Pulmonary artery endothelial cell (primary cell): Measurements from ENCODE around the gene LUZP2. TPM values are rescaled to one million over a fixed set of nuclear protein-coding genes. Genes with fewer than 3 reads are reported as not detected.

Experiments used
- DNase-seq: peaks from one replicate; pipeline ENCODE4 v3.0.0-alpha.2; 2011; ENCODE audit warnings: low read depth, low spot score
- total RNA-seq: library from RNA; depleted of rRNA; stranded (reverse); fragments of >200 nt; gene quantifications from 2 replicates; pipeline ENCODE4 v1.2.3, GENCODE V29; 2014

The LUZP2 gene
- total RNA-seq, 1 donor from 2014 or later = not detected

DNA sequence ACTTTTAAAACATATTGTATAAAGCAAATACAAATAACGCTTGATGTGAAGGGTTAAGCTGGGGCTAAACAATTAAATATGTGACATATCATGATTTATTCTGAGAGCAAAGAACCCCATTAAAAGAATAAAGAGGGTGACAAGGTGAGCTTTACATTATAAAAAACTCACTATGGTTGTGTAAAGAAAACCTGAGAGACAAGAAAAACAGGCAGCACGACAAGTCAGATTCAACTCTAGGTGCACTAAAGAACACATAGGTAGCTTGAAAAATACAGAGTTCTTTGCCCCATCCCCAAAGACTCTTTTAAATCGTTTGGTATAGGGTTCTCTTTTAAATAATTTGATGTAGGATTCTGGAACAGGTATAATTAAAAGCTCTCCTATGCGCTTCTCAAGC lies 63.5 kb downstream of the LUZP2 start:
- no peak for DNase-seq

DNA sequence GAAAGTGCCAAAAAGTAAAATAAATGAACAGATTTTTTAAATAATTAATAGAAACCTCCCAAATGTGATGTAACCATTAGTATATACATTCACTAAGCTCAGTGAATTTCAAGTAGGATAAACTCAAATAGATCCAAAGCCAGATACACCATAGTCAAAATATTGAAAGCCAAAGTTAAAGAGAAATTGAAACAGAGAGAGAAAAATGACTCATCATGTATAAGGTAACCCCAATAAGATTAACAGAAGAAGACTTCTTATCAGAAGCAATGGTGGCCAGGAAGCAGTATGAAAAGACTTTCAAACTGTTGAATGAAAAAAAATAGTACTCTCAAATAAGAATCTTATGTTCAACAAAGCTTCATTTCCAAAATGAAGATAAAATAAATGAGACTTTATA lies 70.5 kb downstream of the LUZP2 start:
- DNase-seq = no peak

DNA sequence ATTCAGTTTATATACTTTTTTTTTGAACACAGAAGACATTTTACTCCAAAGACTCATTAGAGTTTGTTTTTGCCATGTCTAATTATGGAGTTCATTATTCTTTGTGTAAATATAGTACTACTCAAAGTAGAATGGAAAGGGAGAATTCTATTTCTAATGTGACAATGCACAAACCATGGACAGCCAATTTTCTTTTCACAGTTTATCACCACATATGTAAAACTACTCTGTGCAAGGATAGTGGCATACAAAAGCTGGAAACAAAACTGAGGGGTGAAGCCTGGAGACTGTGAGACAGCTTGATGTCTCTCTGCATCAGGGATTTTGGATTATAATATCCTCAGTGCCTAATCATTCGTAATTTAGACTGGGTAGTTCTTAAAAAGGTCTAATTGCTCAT lies 75.5 kb downstream of the LUZP2 start:
- no peak for DNase-seq

DNA sequence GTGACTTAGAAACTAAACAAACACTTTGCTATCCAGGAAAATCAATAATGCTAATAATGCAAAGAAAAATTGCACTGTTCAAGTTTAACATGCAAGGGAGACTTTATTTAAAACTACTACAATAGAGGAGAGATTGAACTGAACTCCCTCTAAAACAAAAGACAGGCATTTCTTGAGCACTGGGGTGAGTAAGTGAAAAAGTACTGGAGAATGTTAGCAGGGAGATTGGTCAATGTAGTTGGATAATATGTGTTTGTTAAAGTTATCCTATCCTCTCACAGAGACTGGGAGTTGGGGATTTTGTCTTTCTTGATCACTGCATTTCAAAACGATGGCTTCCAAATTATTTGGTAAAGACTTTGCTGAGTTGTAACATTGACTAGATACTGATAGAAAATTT lies 77.6 kb downstream of the LUZP2 start:
- no peak for DNase-seq

DNA sequence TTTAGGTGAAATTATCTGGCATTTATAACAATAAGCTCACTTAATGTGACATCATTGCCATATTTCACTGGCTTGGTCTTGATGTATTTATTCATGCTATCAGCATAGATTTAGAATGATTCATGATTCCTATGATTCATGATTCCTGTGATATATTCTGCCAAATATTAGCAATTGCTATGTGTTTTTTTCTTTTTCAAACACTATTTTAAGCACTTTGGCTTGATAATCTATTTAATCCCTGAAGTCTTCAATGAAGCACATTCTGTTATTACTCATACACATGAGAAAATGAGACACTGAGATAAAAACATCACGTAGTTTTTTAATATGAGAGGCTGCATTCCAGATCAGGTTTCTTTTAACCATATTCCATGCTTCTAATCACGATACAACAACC lies 78.5 kb downstream of the LUZP2 start:
- DNase-seq = peak; percentile 37

DNA sequence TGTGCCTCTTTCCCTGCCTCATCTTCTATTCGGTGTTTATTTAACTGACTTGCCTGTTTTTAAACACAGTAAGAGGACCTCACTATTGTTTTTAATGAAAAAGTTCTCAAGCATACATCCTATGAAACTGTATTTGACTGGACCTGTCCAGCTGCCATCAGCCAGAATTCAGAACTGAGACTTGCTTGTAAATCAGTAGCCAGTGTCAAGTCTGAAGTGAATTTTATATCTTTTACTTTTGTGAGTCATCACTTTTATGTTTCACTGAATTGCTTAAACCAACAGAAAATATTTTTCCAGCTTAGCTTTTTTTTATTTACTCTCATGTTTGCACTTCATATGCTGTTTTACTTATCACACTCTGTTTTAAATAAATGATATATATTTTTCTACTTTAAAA lies 88.3 kb downstream of the LUZP2 start:
- DNase-seq = no peak

DNA sequence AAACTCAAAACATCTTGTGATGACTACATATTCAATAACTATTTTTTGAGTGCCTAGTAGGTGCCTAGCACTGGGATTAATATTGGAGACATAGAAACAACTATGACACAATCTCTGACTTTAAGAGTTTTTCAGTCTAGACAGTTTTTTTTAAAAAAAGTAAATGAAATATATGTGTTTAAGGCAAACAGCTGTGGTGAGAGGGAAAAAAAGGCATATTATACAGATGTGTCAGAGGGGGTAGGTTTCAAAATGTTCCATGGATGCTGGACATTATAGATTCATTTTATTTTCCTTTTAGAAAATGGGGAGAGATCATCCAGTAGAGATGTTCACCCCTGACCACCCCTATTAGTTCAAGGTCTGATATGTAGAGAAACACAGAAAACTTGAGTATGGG lies 90.8 kb downstream of the LUZP2 start:
- DNase-seq = no peak

DNA sequence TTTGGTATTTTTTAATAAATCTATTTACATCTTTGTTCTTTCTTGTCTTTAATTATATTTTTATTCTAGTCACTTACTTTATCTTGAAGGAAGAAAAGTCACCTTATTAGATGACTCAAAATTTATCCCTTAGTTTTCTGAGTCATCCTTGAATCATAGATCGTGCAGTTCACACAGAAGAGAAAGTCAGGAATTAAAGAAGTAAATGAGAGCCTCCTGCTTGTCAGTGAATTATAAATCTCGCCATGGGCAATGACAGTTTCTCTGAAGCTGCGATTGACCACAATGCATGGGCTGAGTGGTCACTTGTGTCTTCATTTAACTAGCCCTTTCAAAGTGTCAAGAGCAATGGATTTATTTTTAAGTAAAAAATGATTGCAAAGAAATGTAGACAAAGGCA lies 91.2 kb downstream of the LUZP2 start:
- no peak for DNase-seq

DNA sequence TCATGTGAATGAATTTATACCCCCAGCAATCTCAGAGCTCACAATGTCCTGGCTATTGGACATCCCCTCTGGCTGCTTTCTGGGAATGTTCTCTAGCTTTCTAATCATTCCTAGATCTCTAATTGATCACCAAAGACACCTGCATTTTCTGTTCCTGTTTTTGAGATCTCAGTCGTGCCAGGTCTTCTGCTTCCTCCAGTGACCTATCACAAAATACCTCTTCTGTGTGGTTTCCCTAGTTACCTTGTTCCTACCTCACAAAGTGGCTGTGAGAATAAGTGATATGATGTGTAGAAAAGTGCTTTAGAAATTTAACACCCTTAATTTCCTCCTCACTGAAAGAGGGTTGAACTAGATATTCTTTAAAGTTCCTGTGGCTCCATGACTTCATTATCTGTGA lies 92.2 kb downstream of the LUZP2 start:
- DNase-seq = no peak

DNA sequence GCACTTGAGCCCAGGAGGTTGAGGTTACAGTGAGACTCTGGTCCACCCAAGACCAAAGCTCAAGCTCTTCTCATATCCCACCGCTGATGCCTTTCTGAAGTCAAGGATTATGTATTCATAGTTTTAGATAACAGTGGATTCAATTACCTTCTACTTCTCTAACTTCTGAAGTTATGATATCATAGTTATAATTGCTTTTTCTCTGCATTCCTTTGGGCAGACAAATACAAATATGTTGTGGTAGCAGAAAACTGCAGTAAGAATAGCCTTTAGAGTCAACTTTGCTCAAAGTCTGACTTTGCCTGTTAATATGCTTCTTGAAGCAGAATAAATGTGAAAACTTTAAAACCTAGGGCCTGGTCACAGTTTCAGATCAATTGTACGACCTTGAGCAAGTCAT lies 94.4 kb downstream of the LUZP2 start:
- DNase-seq = no peak

DNA sequence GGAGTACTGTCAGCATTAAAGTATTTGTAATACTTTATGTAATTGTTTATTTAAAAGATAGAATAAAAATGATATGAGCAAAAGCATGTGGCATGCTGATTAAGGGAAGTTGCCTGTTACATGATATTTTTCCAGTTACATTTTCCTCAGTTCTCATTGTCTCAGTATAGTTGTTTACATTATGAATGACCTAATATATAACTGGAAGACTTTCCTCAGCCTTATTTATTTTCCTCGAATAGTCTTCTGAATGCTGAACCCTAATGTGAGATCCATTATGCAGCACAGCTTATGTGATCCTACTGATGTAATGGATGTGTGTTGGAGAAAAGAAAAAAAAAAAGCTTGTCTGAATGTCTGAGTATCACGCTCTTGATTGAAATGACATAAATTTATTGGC lies 95.5 kb downstream of the LUZP2 start:
- no peak for DNase-seq

DNA sequence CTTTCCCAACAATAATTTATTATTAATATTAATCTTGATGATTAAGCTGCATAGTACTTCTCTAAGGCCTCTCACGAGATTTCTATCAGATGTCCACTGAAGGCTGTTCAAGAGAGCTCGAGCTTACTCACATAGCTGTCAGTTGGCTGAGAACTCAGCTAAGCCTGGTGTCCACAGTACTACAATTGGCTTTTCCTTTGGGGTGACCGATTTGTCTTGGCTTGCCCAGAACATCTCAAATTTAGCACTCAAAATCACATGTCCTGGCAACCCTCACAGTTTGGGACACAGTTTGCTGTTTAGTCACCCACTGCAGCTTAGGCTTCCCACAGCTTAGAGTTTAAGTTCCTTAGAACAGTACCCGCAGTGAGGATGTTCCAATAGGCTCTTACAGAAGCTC lies 96.5 kb downstream of the LUZP2 start:
- DNase-seq = no peak

DNA sequence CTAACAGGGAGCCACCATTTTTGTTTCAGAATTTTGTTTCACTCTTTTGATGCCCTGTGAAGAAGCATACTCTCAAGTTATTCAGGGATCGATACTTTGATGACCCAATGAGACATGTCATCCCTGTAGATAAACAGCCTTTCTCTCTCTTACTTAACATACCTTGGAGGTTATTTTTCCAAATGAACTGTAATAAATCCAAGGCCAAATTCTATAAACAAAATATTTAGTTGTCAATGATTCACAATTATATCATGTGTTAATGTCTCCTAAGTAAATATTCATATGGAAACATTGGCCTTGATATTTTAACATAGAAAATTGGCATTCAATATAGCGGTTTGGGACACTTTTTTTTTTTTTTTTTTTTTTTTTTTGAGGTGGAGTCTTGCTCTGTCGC lies 97.5 kb downstream of the LUZP2 start:
- DNase-seq = no peak

DNA sequence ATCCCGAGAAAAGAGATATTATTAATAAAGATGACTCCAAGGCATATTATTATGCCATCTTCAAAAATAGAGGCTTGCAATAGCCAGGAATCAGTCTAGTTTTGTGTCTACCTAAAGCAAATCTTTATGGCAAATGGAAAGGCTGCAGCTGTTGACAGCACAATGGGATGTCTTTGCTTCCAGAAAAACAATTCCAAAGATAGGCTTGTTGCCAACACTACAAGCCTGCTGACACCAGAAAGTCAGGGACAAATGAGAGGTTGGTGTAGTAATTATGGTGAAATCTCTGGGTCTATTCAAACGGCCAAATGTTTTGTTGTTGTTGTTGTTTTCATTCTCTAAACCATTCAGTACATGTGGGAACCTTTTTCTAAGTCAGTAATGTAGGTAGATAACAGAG lies 101.8 kb downstream of the LUZP2 start:
- DNase-seq = no peak

DNA sequence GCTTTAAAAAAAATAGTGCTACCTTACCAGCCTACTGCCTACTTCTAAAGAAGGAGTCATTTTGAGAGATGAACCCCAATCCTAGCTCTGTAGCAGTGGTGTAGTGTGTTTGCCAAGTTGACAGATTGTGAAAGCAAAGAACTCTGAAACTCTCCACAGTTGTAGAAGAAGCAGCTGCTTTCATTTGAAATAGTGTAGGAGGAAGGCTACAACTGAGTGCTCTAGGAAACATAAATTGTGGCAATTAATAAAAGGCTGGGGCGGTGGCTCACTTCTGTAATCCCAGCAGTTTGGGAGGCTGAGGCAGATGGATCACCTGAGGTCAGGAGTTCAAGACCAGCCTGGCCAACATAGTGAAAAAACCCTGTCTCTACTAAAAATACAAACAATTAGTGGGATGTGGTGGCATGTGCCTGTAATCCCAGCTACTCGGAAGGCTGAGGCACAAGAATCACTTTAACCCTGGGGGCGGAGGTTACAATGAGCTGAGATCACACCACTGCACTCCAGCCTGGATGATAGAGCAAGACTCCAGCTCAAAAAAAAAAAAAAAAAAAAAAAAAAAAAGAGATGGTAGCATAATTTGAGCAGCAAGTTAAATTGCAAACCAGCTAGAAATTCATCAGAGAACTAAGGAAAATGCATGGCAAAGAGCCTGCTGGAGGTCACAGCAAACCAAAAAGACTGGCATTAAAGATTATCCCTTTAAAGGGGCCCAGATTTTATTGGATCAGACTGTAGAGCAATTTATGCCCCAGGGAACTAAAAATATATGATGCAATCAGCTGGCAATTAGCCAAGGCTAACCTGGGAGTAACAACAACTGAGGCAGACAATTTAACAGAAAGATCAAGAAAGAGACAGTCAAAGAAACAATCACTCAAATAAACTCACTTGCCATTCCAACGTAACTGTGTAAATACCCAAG lies 112.6 kb downstream of the LUZP2 start:
- DNase-seq = no peak

DNA sequence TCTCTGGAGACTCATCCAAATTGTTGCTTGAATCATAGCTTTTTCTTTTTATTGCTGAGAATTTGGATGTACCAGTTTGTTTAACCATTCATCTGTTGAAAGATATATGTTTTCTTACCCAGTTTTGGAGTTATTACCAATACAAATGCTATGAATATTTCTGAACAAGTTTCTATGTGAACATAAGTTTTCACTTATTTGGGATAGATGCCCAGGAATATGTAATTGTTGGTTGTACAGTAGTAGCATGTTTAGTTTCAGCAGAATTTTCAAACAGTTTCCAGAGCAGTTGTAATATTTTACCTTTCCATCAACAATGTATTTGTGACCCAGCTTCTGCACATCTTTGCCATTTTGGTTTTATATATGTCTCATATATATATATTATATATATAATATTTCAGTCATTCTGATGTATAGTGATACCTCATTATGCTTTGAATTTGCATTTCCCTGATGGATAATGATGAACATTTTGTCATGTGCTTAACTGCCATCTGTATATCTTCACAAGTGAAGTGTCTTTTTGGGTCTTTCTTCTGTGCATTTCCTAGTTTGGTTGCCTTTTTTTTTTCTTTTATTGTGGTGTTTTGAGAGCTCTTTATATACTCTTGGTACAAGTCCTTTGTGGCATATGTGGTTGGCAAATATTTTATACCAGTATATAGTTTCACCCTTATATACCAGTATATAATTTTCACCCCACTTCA lies 118.8 kb downstream of the LUZP2 start:
- no peak for DNase-seq

DNA sequence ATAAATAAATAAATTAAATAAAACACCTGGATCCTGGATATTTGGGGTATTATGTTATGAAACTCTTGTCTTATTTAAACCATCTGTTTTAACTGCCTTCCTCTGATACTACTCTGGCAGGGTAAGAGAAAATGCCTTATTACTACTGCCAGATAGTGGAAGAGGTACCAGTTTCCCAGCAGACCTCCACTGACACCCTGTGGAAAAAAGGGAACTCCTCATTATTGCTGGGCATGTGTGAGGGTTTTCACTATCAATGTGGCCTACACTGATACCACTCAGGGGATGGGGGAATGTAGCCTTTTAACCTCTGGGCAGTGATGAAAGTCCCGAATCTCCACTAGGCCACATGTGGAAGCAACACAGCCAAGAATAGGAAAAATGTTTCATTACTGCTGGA lies 121.0 kb downstream of the LUZP2 start:
- no peak for DNase-seq

DNA sequence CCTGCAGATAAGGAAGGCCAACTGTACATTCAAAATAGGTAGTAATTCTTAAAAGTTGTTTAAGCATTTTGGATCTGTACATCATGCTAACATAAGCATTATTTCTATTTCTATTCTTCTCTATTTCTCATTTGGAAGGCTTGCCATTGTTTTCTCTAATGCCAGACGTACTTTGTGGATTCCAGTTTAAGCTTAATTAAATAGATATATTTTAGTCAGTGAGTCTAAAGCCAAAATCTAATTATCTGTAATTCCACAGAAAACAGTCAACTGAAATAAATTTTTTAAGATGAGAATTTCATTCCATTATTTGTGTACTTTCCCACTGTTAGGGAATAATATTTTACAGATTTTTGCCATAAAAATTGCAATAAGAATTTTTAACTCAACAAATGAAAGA lies 123.0 kb downstream of the LUZP2 start:
- no peak for DNase-seq

DNA sequence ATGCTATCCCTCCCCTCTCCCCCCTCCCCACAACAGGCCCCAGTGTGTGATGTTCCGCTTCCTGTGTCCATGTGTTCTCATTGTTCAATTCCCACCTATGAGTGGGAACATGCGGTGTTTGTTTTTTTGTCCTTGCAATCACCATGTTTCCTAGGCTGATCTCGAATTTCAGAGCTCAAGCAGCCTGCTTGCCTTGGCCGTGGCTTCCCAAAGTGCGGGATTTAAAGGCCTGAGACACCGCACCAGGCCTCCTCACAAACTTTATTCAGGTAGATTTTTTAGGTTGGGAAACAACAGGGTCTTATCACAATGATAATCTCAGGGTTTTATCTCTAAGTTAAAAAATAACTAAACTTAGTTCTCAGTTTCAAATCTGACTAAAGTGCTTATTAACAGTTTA lies 125.4 kb downstream of the LUZP2 start:
- no peak for DNase-seq

DNA sequence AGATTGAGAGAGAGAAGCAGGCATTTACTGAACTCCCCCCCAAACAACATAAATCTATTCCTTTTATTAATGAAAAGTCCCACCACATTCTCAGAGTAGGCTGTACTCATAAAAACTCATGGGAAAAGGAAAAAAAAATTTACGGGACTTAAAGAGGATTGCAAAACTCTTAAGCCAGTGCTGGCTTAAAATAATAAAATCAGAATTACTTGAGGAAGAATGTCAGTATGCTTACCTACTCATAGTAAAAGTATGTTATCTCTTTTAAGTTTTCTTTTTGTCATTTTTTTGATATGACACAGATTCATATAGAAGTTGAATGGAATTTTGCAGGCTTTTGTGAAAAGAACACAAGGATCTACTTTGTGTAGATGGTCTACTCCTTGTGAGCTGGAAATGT lies 126.3 kb downstream of the LUZP2 start:
- DNase-seq = no peak

DNA sequence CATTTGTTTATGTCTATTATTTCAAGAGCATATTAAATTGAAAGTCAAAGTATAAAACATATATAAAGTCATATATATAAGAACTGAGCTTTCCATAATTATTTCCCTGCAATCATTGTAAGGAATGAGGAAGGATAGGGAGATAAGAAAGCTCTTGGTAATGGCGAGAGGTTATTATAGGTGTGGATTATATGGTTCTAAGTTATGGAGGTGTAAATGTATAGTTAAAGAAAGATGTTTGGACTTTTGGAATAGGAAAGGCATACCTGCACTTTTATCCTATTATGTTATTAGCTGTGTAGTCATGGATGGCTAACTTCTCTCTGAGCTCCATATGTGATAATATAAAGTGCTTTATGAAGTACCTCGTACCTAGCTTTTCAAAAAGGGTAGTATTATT lies 127.6 kb downstream of the LUZP2 start:
- no peak for DNase-seq

DNA sequence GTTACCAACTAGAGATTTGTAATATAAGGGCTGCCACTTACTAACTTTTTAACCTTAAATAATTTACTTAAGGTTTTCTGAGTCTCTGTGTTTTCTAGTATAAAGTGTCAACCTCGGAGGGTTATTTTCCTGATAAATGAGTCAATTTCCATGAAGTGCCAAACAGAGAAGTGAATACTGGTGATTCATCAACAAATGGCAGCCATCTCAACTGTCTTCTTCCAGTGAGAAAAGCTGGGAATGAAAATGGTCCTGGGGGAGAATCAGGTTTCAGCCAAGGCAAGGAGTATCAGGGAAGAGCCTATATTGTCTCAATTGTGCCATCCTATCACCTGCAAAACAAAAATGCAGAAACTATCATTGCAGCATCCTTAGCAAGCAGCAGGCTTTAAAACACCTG lies 129.1 kb downstream of the LUZP2 start:
- no peak for DNase-seq

DNA sequence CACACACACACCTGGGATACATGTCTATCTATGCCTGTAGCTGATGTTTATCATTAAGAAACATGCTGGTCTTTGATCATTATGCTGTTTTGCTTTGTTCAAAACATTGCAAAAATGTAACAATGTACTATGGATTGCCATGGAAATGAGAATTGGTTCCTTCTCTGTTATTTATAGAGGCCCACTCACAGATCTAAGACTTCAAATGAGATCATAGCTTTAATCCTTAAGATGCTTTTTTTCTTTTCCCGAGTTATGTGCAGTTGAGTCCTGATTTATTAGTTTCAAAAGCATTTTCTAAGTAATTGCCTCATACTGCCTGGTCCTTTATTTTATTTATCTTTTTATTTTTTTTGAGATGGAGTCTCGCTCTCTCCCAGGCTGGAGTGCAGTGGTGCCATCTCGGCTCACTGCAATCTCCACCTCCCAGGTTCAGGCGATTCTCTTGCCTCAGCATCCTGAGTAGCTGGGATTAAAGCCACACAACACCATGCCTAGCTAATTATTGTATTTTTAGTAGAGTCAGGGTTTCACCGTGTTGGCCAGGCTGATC lies 131.4 kb downstream of the LUZP2 start:
- DNase-seq = no peak
